Transverse colon (tissue), 4 donors: ENCODE measurements around the gene CCDC33. TPM values are rescaled to one million over a fixed set of nuclear protein-coding genes. Genes with fewer than 3 reads are reported as not detected.

Experiments used
- DNase-seq: peaks from one replicate; pipeline ENCODE4 v3.0.0-alpha.2; 2019
- H3K27ac ChIP-seq, 4 donors: fragments of 200-600 bp; sonication (generic); 2 replicates each; pipeline ENCODE4 v1.5.1; 2016 to 2018; ENCODE audit warnings: inconsistent platforms in 4 of 4
- H3K27me3 ChIP-seq: fragments of 200-600 bp; sonication (generic); 2 replicates; pipeline ENCODE4 v1.5.1; 2017; ENCODE audit warnings: inconsistent platforms
- H3K36me3 ChIP-seq, 4 donors: fragments of 200-600 bp; sonication (generic); 2 replicates each; pipeline ENCODE4 v1.5.1; 2017 to 2019; ENCODE audit warnings: inconsistent platforms in 4 of 4
- H3K4me1 ChIP-seq, 4 donors: fragments of 200-600 bp; sonication (generic); 2 replicates each; pipeline ENCODE4 v1.5.1; 2017 to 2020; ENCODE audit warnings: inconsistent platforms in 4 of 4
- H3K4me3 ChIP-seq, 4 donors: fragments of 200-600 bp; sonication (generic); 1 replicate in 1 of 4; 2 replicates in 3 of 4; pipeline versions ENCODE4 v1.5.1 to v1.6.1; 2017 to 2019; ENCODE audit warnings: inconsistent platforms in 4 of 4
- H3K9me3 ChIP-seq, 2 donors: fragments of 200-600 bp; sonication (generic); 2 replicates each; pipeline ENCODE4 v1.5.1; 2017 to 2019; ENCODE audit warnings: inconsistent platforms in 2 of 2
- EP300 ChIP-seq: sonication (generic); formaldehyde crosslinking; IDR thresholded peaks from one replicate; pipeline ENCODE4 v1.6.1; 2017; ENCODE audit warnings: antibody characterized with exemption, low read depth
- POLR2A ChIP-seq: fragments of 450-650 bp; IDR thresholded peaks from one replicate; pipeline ENCODE4 v1.6.1; 2016; ENCODE audit warnings: antibody characterized with exemption, mild to moderate bottlenecking, moderate library complexity
- POLR2AphosphoS5 ChIP-seq, 3 donors: sonication (generic); formaldehyde crosslinking; IDR thresholded peaks; one replicate each; pipeline ENCODE4 v1.6.1; 2016; ENCODE audit warnings: antibody characterized with exemption in 3 of 3
- WGBS, 2 donors: methylation state at CpG; one replicate each; pipeline ENCODE4 v1.1.5; 2018; ENCODE audit warnings: low coverage in 1 of 2; 5-methylcytosine and 5-hydroxymethylcytosine counted together
- in situ Hi-C, 4 donors: fragments of 200-750 bp; cut with MboI; loops; one replicate each; pipeline versions ENCODE4 v1.15.0 to v1.15.1; 2017; ENCODE audit warnings: low sequenced_read_pairs in 3 of 4, low pct_ligation_motif_present in 1 of 4, low pct_unique_long_range_greater_than_20kb in 1 of 4
- intact Hi-C: fragments of 100-400 bp; cut with DNase I; formaldehyde crosslinking; loops from one replicate; pipeline ENCODE4 v1.15.1; 2023; ENCODE audit warnings: low total_unique reads
- total RNA-seq, 4 donors: library from RNA; depleted of rRNA; stranded (reverse); fragments of >200 nt; gene quantifications; one replicate each; pipeline ENCODE4 v1.1.0, GENCODE V29; 2016
- TF ChIP-seq, protein P1 (sequence below), 5 experiments: fragments of 200-600 bp in 3 of 5; fragments of 450-650 bp in 2 of 5; sonication (generic) in 3 of 5; IDR thresholded peaks; 1 replicate in 2 of 5; 2 replicates in 3 of 5; pipeline ENCODE4 v1.5.1; 2016 to 2017; ENCODE audit warnings: antibody characterized with exemption in 5 of 5, inconsistent platforms in 3 of 5, mild to moderate bottlenecking in 2 of 5, moderate library complexity in 1 of 5

Gene CCDC33
- total RNA-seq, 4 donors from 2014 or later: 0.16 TPM; not detected in 3

GRCh38 chr15:74244822-74245341 lies 8.8 kb downstream of the CCDC33 start:
- H3K4me3 ChIP-seq: no peak overlapping the region
- peaks cover 0 to 17% (median 11%) of the 10 kb centered on the region in 4 donors for H3K4me1 ChIP-seq
- in situ Hi-C loops (no loop called here), intact Hi-C loops (no loop called here)
- 61% methylated on average over 4 of the region's 4 CpGs; no CpG with 5 or more reads in 1 of the 2 donors for WGBS, 2 donors
- TF ChIP-seq EP300: no peak
- peaks cover 14% of the 10 kb centered on the region for H3K27me3 ChIP-seq
- no peak for DNase-seq
- no peaks in the 10 kb centered on the region for H3K36me3 ChIP-seq
- no peaks in the 10 kb centered on the region for H3K9me3 ChIP-seq
- no peak overlapping the region for H3K27ac ChIP-seq

DNA sequence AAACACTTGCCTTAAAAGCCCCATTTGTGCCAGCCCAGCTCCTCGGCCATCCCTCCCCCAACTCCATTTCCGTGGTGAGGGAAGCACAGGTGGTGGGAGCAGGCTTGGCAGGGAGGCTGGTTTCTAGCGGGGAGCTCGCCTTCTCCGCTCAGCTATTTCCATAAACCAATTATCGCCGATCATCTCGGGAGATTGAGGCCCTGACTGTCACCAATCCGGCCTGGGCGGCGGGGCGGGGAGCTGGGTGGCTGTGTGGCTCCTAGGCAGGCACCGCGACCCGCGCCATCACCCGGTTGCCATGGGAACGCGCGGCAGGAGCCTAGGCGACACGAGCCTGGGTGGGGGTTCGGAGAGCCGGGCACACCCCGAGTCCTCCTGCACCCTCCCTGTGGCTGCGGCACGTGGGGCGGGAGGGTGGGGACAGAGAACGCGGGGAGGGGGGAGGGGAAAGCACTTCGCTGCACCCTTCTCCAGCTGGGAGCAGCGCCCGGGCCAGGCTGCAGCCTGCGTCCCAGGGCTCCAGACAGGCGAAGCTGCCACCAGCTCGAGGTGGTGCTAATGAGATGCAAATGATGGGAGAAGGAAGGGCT lies 9.3 kb downstream of the CCDC33 start:
- H3K27me3 ChIP-seq: peaks cover 14% of the 10 kb centered on the region
- H3K36me3 ChIP-seq: no peaks in the 10 kb centered on the region
- H3K4me1 ChIP-seq: peaks cover 0 to 12% (median 8%) of the 10 kb centered on the region in 4 donors
- TF ChIP-seq POLR2AphosphoS5 (IDR thresholded peaks at IDR 0.05): no peak
- TF ChIP-seq, protein P1, sequence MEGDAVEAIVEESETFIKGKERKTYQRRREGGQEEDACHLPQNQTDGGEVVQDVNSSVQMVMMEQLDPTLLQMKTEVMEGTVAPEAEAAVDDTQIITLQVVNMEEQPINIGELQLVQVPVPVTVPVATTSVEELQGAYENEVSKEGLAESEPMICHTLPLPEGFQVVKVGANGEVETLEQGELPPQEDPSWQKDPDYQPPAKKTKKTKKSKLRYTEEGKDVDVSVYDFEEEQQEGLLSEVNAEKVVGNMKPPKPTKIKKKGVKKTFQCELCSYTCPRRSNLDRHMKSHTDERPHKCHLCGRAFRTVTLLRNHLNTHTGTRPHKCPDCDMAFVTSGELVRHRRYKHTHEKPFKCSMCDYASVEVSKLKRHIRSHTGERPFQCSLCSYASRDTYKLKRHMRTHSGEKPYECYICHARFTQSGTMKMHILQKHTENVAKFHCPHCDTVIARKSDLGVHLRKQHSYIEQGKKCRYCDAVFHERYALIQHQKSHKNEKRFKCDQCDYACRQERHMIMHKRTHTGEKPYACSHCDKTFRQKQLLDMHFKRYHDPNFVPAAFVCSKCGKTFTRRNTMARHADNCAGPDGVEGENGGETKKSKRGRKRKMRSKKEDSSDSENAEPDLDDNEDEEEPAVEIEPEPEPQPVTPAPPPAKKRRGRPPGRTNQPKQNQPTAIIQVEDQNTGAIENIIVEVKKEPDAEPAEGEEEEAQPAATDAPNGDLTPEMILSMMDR (IDR thresholded peaks at IDR 0.05): no peak
- TF ChIP-seq EP300: no peak
- TF ChIP-seq POLR2A: no peak
- no peak overlapping the region for H3K4me3 ChIP-seq
- intact Hi-C loops: no loop called here
- WGBS, 2 donors: 4% methylated on average over 14 of the region's 36 CpGs; no CpG with 5 or more reads in 1 of the 2 donors
- no peak for DNase-seq
- in situ Hi-C loops: no loop called here
- H3K9me3 ChIP-seq: no peaks in the 10 kb centered on the region
- no peak overlapping the region for H3K27ac ChIP-seq

DNA sequence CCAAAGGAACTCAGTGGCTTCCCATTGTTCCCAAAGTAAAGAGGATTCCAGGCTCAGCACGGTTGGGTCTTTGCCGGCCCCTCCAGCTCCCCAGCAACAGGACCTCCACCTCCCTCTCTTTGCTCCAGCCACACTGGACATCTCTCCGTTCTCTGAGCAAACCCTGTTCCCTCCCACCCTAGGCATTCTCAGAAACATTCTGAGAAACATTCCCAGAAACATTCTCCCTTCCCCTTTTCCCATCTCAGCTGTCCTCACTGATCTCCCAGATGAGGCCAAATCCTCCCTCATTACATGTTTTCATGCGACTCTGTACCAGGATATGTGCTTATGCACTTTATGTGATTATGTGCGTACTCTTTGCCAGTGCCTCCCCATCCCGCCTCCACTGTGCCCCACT lies 14.1 kb downstream of the CCDC33 start:
- TF ChIP-seq EP300: no peak
- TF ChIP-seq POLR2A: no peak
- TF ChIP-seq, protein P1 (IDR thresholded peaks at IDR 0.05): no peak
- TF ChIP-seq POLR2AphosphoS5 (IDR thresholded peaks at IDR 0.05): no peak
- H3K27me3 ChIP-seq: peaks cover 11% of the 10 kb centered on the region
- WGBS, 2 donors: 82% methylated on average over 4 to 6 of the region's 6 CpGs
- H3K27ac ChIP-seq: no peak overlapping the region
- H3K4me3 ChIP-seq: no peak overlapping the region
- no peak for DNase-seq
- H3K9me3 ChIP-seq: no peaks in the 10 kb centered on the region
- no peaks in the 10 kb centered on the region for H3K36me3 ChIP-seq
- in situ Hi-C loops: no loop called here
- H3K4me1 ChIP-seq: peaks cover 0 to 6% (median 2%) of the 10 kb centered on the region in 4 donors
- intact Hi-C loops: no loop called here

DNA sequence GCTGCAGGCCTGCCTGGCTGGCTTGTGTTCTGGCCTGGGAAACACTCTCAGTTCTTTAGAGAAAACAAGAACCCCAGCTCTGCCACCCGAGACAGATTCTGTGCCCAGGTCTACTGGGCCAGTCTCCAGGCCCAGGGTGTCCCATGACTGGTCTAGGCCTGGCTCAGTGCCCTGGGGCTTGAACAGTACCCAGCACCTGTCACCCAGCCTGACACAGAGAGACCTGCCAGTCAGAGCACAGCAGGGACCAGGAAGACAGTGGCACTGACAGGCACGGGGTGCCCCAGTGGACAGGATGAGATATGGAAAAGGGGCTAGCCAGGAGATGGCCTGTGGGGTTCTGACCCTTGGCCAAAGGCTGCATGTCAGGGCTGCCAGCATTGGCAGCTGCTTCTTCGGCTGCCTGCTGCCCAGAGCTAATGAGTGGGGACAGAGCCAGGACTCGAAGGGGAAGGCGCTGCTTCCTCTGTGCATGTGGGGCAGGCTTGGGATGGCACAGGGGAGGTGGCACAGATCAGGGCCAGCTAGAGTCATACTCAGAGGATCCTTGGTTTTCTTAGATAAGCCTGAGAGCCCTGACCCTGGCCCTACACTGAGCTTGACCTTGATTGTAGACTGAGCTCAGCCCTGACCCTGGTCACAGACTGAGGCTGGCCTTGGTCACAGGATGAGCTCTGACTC lies 15.1 kb downstream of the CCDC33 start:
- no peak overlapping the region for H3K27ac ChIP-seq
- DNase-seq: no peak
- TF ChIP-seq POLR2A: no peak
- no peak for TF ChIP-seq EP300
- WGBS, 2 donors: 69% methylated on average over 5 of the region's 5 CpGs; no CpG with 5 or more reads in 1 of the 2 donors
- no peaks in the 10 kb centered on the region for H3K4me1 ChIP-seq
- intact Hi-C loops (no loop called here), in situ Hi-C loops (no loop called here)
- H3K36me3 ChIP-seq: no peaks in the 10 kb centered on the region
- H3K9me3 ChIP-seq: no peaks in the 10 kb centered on the region
- H3K27me3 ChIP-seq: peaks cover under 1% of the 10 kb centered on the region
- H3K4me3 ChIP-seq: no peak overlapping the region

DNA sequence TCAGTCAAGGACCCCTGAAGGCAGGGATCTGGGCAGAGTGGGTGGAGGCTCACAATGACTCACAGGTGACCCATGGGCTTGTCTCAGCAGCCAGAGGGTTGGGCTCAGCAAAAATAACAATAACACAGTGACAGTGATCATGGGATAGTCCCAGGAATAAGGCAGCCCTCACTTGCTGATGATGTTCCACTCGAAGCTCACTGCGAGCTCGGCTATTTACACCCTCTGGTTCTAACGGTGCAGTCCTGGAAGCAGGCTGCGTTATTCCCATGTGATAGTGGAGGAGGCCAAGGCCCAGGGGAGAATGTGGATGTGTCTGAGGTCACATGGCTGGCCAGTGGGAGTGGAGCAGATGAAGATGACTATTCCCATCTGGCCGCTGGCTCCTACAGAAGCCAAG lies 16.2 kb downstream of the CCDC33 start:
- WGBS, 2 donors: 74 to 77% methylated on average over 4 to 6 of the region's 6 CpGs
- no peak for DNase-seq
- Histone ChIP-seq H3K27ac (no peak overlapping the region), H3K4me1 (no peaks in the 10 kb centered on the region), H3K36me3 (no peaks in the 10 kb centered on the region), H3K9me3 (no peaks in the 10 kb centered on the region), H3K27me3 (no peaks in the 10 kb centered on the region), H3K4me3 (no peak overlapping the region)
- in situ Hi-C loops (no loop called here), intact Hi-C loops (no loop called here)
- TF ChIP-seq, protein P1 (IDR thresholded peaks at IDR 0.05): no peak
- TF ChIP-seq POLR2AphosphoS5 (IDR thresholded peaks at IDR 0.05) (no peak), POLR2A (no peak), EP300 (no peak)
